ENCODE results near the gene TRPM3.

The TRPM3 gene

DNA sequence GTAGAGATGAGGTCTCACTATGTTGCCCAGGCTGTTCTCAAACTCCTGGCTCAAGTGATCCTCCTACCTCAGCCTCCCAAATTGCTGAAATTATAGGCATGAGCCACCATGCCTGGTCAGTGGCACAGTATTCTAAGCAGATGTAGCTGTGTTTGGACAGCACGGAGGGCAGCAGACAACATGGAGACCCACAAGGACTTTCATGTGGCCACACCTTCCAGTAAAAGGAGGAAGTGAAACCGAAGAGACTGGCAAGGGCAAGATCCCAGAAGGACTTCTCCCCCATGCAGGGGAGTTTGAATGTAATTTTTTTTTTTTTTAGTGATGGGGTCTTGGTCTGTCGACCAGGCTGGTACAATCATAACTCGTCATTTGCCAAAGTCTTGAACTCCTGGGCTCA is 172.2 kb downstream of the TRPM3 start:
- Histone ChIP-seq H3K36me3 (ENCODE audit: control insufficient read depth in 1 of 2, insufficient read depth in 2 of 2, low read length in 2 of 2) (no peaks in the 10 kb centered on the region), H3K79me2 (ENCODE audit: control insufficient read depth, insufficient read depth, low read length, poor library complexity) (no peaks in the 10 kb centered on the region), H3K27ac (ENCODE audit: low read depth, low read length) (no peak overlapping the region), H3K9ac (ENCODE audit: low read length) (no peak overlapping the region), H3K79me1 (ENCODE audit: low read length) (peaks cover 3% of the 10 kb centered on the region), H2BK12ac (ENCODE audit: low read length) (no peak overlapping the region), H2AFZ (ENCODE audit: insufficient read depth, low read length, poor library complexity) (no peak overlapping the region), H4K91ac (ENCODE audit: low read depth, low read length) (no peak overlapping the region), H2BK5ac (ENCODE audit: low read depth, low read length, poor library complexity) (no peak overlapping the region), H3K27me3 (ENCODE audit: insufficient read depth, low read length) (no peaks in the 10 kb centered on the region), H4K8ac (ENCODE audit: low read depth, low read length) (no peak overlapping the region), H3K9me3 (ENCODE audit: insufficient read depth, low read depth, low read length) (no peaks in the 10 kb centered on the region), H2AK5ac (ENCODE audit: low read length) (no peak overlapping the region), H3K14ac (ENCODE audit: low read length) (no peak overlapping the region), H3K4me2 (ENCODE audit: low read length) (no peak overlapping the region), H3K4me3 (ENCODE audit: low read depth, low read length) (no peak overlapping the region), H3K18ac (ENCODE audit: low read length) (no peak overlapping the region), H4K12ac (ENCODE audit: low read depth, low read length) (no peak overlapping the region), H3K23ac (ENCODE audit: low read length) (no peak overlapping the region), H3K4me1 (ENCODE audit: control insufficient read depth in 1 of 2, insufficient read depth in 2 of 2, low read length in 2 of 2) (peaks cover 3 to 7% of the 10 kb centered on the region in 2 experiments), H2BK120ac (ENCODE audit: insufficient read depth, low read length, poor library complexity) (no peak overlapping the region), H3K4ac (ENCODE audit: low read depth, low read length) (no peak overlapping the region)
- no peak for DNase-seq
- WGBS (ENCODE audit: extremely low coverage, insufficient coverage, insufficient read length): no CpG with 5 or more reads among the region's 4 CpGs

DNA sequence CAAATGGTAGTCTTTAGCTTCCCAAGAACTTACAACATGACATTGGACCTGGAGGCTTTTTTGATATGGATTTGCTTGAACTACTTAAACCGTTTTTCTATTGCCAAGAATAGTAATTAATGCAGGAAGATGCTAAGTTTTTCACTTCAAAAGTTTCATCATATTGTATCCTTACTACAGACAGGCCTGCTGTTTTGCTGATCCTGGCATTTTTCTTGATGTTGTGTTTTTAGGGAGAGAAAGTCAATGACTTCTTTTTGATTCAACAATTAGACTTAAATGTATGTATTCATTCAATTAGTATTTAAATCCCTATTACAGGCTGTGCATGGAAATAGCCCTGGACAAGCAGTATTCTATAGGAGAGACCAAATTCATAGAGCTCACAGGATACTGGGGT is 172.7 kb downstream of the TRPM3 start:
- no peak overlapping the region for H2AK5ac ChIP-seq (ENCODE audit: low read length)
- H3K4me2 ChIP-seq (ENCODE audit: low read length): no peak overlapping the region
- H2BK5ac ChIP-seq (ENCODE audit: low read depth, low read length, poor library complexity): no peak overlapping the region

DNA sequence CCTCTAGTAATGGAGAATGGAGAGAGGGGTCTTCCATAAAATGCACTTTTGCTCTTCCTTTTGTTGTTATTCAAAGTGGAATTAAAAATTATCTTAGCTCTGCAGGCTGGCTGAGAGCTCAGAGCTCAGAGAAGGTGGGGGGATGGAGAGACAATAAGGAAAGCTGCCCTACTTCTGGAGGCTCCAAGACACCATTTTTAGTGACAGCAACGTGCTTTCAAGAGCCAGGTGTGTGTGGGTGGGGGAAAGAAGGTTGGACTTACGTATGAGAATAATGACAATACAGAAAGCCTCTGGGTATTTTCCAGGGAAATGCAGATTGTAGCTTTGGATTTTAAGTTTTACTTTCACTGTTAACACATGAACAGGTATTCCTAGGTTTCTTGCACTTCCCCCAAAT is 173.9 kb downstream of the TRPM3 start:
- no peak overlapping the region for H2BK5ac ChIP-seq (ENCODE audit: low read depth, low read length, poor library complexity)
- H3K18ac ChIP-seq (ENCODE audit: low read length): no peak overlapping the region
- H3K79me2 ChIP-seq (ENCODE audit: control insufficient read depth, insufficient read depth, low read length, poor library complexity): no peaks in the 10 kb centered on the region
- no peak overlapping the region for H3K14ac ChIP-seq (ENCODE audit: low read length)
- no peaks in the 10 kb centered on the region for H3K4me1 ChIP-seq (ENCODE audit: control insufficient read depth in 1 of 2, insufficient read depth in 2 of 2, low read length in 2 of 2)
- H3K27ac ChIP-seq (ENCODE audit: low read depth, low read length): no peak overlapping the region
- no peaks in the 10 kb centered on the region for H3K79me1 ChIP-seq (ENCODE audit: low read length)
- no peak for DNase-seq
- H3K23ac ChIP-seq (ENCODE audit: low read length): no peak overlapping the region
- no peak overlapping the region for H4K91ac ChIP-seq (ENCODE audit: low read depth, low read length)
- no peak overlapping the region for H2BK120ac ChIP-seq (ENCODE audit: insufficient read depth, low read length, poor library complexity)
- no peak overlapping the region for H3K4me3 ChIP-seq (ENCODE audit: low read depth, low read length)
- no peaks in the 10 kb centered on the region for H3K27me3 ChIP-seq (ENCODE audit: insufficient read depth, low read length)
- no peak overlapping the region for H2BK12ac ChIP-seq (ENCODE audit: low read length)
- H3K4ac ChIP-seq (ENCODE audit: low read depth, low read length): no peak overlapping the region
- no peak overlapping the region for H3K9ac ChIP-seq (ENCODE audit: low read length)
- no peak overlapping the region for H4K8ac ChIP-seq (ENCODE audit: low read depth, low read length)
- H3K9me3 ChIP-seq (ENCODE audit: insufficient read depth, low read depth, low read length): no peaks in the 10 kb centered on the region
- no peak overlapping the region for H2AFZ ChIP-seq (ENCODE audit: insufficient read depth, low read length, poor library complexity)
- H4K12ac ChIP-seq (ENCODE audit: low read depth, low read length): no peak overlapping the region
- H3K36me3 ChIP-seq (ENCODE audit: control insufficient read depth in 1 of 2, insufficient read depth in 2 of 2, low read length in 2 of 2): no peaks in the 10 kb centered on the region
- no peak overlapping the region for H3K4me2 ChIP-seq (ENCODE audit: low read length)
- H2AK5ac ChIP-seq (ENCODE audit: low read length): no peak overlapping the region
- WGBS (ENCODE audit: extremely low coverage, insufficient coverage, insufficient read length): no CpG with 5 or more reads among the region's 2 CpGs

More for the DNA sequence above, 172.7 kb downstream of the TRPM3 start:
- H4K8ac ChIP-seq (ENCODE audit: low read depth, low read length): no peak overlapping the region
- H3K9me3 ChIP-seq (ENCODE audit: insufficient read depth, low read depth, low read length): no peaks in the 10 kb centered on the region
- H2BK120ac ChIP-seq (ENCODE audit: insufficient read depth, low read length, poor library complexity): no peak overlapping the region
- H2BK12ac ChIP-seq (ENCODE audit: low read length): no peak overlapping the region
- H3K4ac ChIP-seq (ENCODE audit: low read depth, low read length): no peak overlapping the region
- H3K36me3 ChIP-seq (ENCODE audit: control insufficient read depth in 1 of 2, insufficient read depth in 2 of 2, low read length in 2 of 2): no peaks in the 10 kb centered on the region
- no peak overlapping the region for H3K18ac ChIP-seq (ENCODE audit: low read length)
- H4K91ac ChIP-seq (ENCODE audit: low read depth, low read length): no peak overlapping the region
- no peak overlapping the region for H3K27ac ChIP-seq (ENCODE audit: low read depth, low read length)
- peaks cover 3% of the 10 kb centered on the region in 2 experiments for H3K4me1 ChIP-seq (ENCODE audit: control insufficient read depth in 1 of 2, insufficient read depth in 2 of 2, low read length in 2 of 2)
- H2AFZ ChIP-seq (ENCODE audit: insufficient read depth, low read length, poor library complexity): no peak overlapping the region
- no peaks in the 10 kb centered on the region for H3K79me2 ChIP-seq (ENCODE audit: control insufficient read depth, insufficient read depth, low read length, poor library complexity)
- no peak overlapping the region for H3K4me3 ChIP-seq (ENCODE audit: low read depth, low read length)
- no peak overlapping the region for H3K14ac ChIP-seq (ENCODE audit: low read length)
- H3K23ac ChIP-seq (ENCODE audit: low read length): no peak overlapping the region
- no peak overlapping the region for H4K12ac ChIP-seq (ENCODE audit: low read depth, low read length)
- WGBS (ENCODE audit: extremely low coverage, insufficient coverage, insufficient read length): no CpG with 5 or more reads among the region's 1 CpG
- DNase-seq: no peak
- H3K79me1 ChIP-seq (ENCODE audit: low read length): peaks cover 3% of the 10 kb centered on the region
- no peak overlapping the region for H3K9ac ChIP-seq (ENCODE audit: low read length)
- no peaks in the 10 kb centered on the region for H3K27me3 ChIP-seq (ENCODE audit: insufficient read depth, low read length)

DNA sequence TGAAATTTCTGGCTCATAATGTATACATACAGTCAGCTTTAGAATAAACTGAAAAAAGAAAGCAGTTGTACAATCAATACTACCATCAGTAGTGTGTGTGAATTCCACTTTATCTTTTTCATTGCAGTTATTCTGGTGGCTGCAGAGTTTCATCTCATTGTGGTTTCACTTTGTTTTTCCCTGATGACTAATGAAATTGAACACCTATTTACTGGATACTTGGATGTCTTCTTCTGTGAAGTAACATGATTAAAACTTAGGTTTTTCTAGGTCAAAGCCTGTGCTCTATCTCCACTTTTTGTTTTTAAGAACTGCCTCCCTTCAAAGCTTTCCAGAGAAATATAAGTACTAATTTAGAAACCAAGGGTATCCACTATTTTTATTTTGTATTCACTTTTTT is 174.3 kb downstream of the TRPM3 start:
- Histone ChIP-seq H3K9ac (ENCODE audit: low read length) (no peak overlapping the region), H2AK5ac (ENCODE audit: low read length) (no peak overlapping the region), H2BK12ac (ENCODE audit: low read length) (no peak overlapping the region), H2AFZ (ENCODE audit: insufficient read depth, low read length, poor library complexity) (no peak overlapping the region), H4K91ac (ENCODE audit: low read depth, low read length) (no peak overlapping the region), H3K27me3 (ENCODE audit: insufficient read depth, low read length) (no peaks in the 10 kb centered on the region), H3K4me1 (ENCODE audit: control insufficient read depth in 1 of 2, insufficient read depth in 2 of 2, low read length in 2 of 2) (no peaks in the 10 kb centered on the region), H3K14ac (ENCODE audit: low read length) (no peak overlapping the region), H3K36me3 (ENCODE audit: control insufficient read depth in 1 of 2, insufficient read depth in 2 of 2, low read length in 2 of 2) (no peaks in the 10 kb centered on the region), H3K4ac (ENCODE audit: low read depth, low read length) (no peak overlapping the region), H2BK120ac (ENCODE audit: insufficient read depth, low read length, poor library complexity) (no peak overlapping the region), H3K9me3 (ENCODE audit: insufficient read depth, low read depth, low read length) (no peaks in the 10 kb centered on the region), H3K27ac (ENCODE audit: low read depth, low read length) (no peak overlapping the region), H3K4me3 (ENCODE audit: low read depth, low read length) (no peak overlapping the region), H3K4me2 (ENCODE audit: low read length) (no peak overlapping the region), H2BK5ac (ENCODE audit: low read depth, low read length, poor library complexity) (no peak overlapping the region), H3K79me1 (ENCODE audit: low read length) (no peaks in the 10 kb centered on the region), H4K8ac (ENCODE audit: low read depth, low read length) (no peak overlapping the region), H3K79me2 (ENCODE audit: control insufficient read depth, insufficient read depth, low read length, poor library complexity) (no peaks in the 10 kb centered on the region), H3K18ac (ENCODE audit: low read length) (no peak overlapping the region), H4K12ac (ENCODE audit: low read depth, low read length) (no peak overlapping the region), H3K23ac (ENCODE audit: low read length) (no peak overlapping the region)
- DNase-seq: no peak

DNA sequence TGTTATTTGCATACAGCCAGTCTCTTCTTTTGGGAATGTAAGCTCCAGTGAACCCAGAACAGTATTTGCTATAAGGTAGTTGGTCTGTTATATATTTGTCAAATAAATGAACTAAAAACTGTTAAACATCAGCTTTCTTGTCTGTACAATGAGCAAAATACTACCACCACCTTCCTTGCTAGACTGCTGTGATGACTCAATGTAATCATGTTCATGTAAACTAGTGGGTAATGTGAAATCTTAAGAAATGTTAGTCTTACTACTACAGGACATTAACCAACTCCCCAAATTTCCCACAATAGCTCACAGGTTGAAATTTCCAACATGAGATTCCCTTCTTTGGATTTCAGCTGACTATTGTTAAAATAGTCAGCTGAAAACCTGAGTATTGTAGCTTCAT is 176.1 kb downstream of the TRPM3 start:
- no peaks in the 10 kb centered on the region for H3K36me3 ChIP-seq (ENCODE audit: control insufficient read depth in 1 of 2, insufficient read depth in 2 of 2, low read length in 2 of 2)
- no peak overlapping the region for H4K8ac ChIP-seq (ENCODE audit: low read depth, low read length)
- H3K14ac ChIP-seq (ENCODE audit: low read length): no peak overlapping the region
- H2BK5ac ChIP-seq (ENCODE audit: low read depth, low read length, poor library complexity): no peak overlapping the region
- H3K23ac ChIP-seq (ENCODE audit: low read length): no peak overlapping the region
- H2AK5ac ChIP-seq (ENCODE audit: low read length): no peak overlapping the region
- H2BK12ac ChIP-seq (ENCODE audit: low read length): no peak overlapping the region
- no peaks in the 10 kb centered on the region for H3K79me1 ChIP-seq (ENCODE audit: low read length)
- H2BK120ac ChIP-seq (ENCODE audit: insufficient read depth, low read length, poor library complexity): no peak overlapping the region
- no peak overlapping the region for H4K12ac ChIP-seq (ENCODE audit: low read depth, low read length)
- no peaks in the 10 kb centered on the region for H3K27me3 ChIP-seq (ENCODE audit: insufficient read depth, low read length)
- H3K4me2 ChIP-seq (ENCODE audit: low read length): no peak overlapping the region
- H2AFZ ChIP-seq (ENCODE audit: insufficient read depth, low read length, poor library complexity): no peak overlapping the region
- DNase-seq: no peak
- H3K9ac ChIP-seq (ENCODE audit: low read length): no peak overlapping the region
- H3K9me3 ChIP-seq (ENCODE audit: insufficient read depth, low read depth, low read length): no peaks in the 10 kb centered on the region
- H3K4ac ChIP-seq (ENCODE audit: low read depth, low read length): no peak overlapping the region
- H3K27ac ChIP-seq (ENCODE audit: low read depth, low read length): no peak overlapping the region
- H3K18ac ChIP-seq (ENCODE audit: low read length): no peak overlapping the region
- H3K4me1 ChIP-seq (ENCODE audit: control insufficient read depth in 1 of 2, insufficient read depth in 2 of 2, low read length in 2 of 2): no peaks in the 10 kb centered on the region
- no peak overlapping the region for H3K4me3 ChIP-seq (ENCODE audit: low read depth, low read length)
- H3K79me2 ChIP-seq (ENCODE audit: control insufficient read depth, insufficient read depth, low read length, poor library complexity): no peaks in the 10 kb centered on the region
- no peak overlapping the region for H4K91ac ChIP-seq (ENCODE audit: low read depth, low read length)
